Measurements from ENCODE around the gene DIP2A.

DIP2A gene

GRCh38 chr21:46480466-46480865 lies 21.8 kb downstream of the DIP2A start:
- no peak overlapping the region for H3K23ac ChIP-seq (ENCODE audit: low read length)
- peak overlapping the region; percentile 20 for H3K4me3 ChIP-seq (ENCODE audit: low read depth, low read length)
- no peak overlapping the region for H3K27ac ChIP-seq (ENCODE audit: low read depth, low read length)
- H3K18ac ChIP-seq (ENCODE audit: low read length), result no peak overlapping the region
- H3K4ac ChIP-seq (ENCODE audit: low read depth, low read length), result no peak overlapping the region
- DNase-seq, result no peak
- no CpG with 5 or more reads among the region's 5 CpGs for WGBS (ENCODE audit: extremely low coverage, insufficient coverage, insufficient read length)
- no peak overlapping the region for H4K8ac ChIP-seq (ENCODE audit: low read depth, low read length)
- H3K9me3 ChIP-seq (ENCODE audit: insufficient read depth, low read depth, low read length), result no peaks in the 10 kb centered on the region
- no peak overlapping the region for H3K4me2 ChIP-seq (ENCODE audit: low read length)
- no peak overlapping the region for H3K14ac ChIP-seq (ENCODE audit: low read length)
- H3K79me1 ChIP-seq (ENCODE audit: low read length), result no peaks in the 10 kb centered on the region
- H2AK5ac ChIP-seq (ENCODE audit: low read length), result no peak overlapping the region
- H4K91ac ChIP-seq (ENCODE audit: low read depth, low read length), result no peak overlapping the region
- H3K79me2 ChIP-seq (ENCODE audit: control insufficient read depth, insufficient read depth, low read length, poor library complexity), result no peaks in the 10 kb centered on the region
- H2AFZ ChIP-seq (ENCODE audit: insufficient read depth, low read length, poor library complexity), result no peak overlapping the region
- no peak overlapping the region for H2BK5ac ChIP-seq (ENCODE audit: low read depth, low read length, poor library complexity)
- H3K27me3 ChIP-seq (ENCODE audit: insufficient read depth, low read length), result no peaks in the 10 kb centered on the region
- H3K9ac ChIP-seq (ENCODE audit: low read length), result no peak overlapping the region
- no peak overlapping the region for H2BK12ac ChIP-seq (ENCODE audit: low read length)
- H3K36me3 ChIP-seq (ENCODE audit: control insufficient read depth in 1 of 2, insufficient read depth in 2 of 2, low read length in 2 of 2), result peaks cover 10 to 13% of the 10 kb centered on the region in 2 experiments
- no peak overlapping the region for H4K12ac ChIP-seq (ENCODE audit: low read depth, low read length)
- H3K4me1 ChIP-seq (ENCODE audit: control insufficient read depth in 1 of 2, insufficient read depth in 2 of 2, low read length in 2 of 2), result no peaks in the 10 kb centered on the region
- H2BK120ac ChIP-seq (ENCODE audit: insufficient read depth, low read length, poor library complexity), result no peak overlapping the region

DNA sequence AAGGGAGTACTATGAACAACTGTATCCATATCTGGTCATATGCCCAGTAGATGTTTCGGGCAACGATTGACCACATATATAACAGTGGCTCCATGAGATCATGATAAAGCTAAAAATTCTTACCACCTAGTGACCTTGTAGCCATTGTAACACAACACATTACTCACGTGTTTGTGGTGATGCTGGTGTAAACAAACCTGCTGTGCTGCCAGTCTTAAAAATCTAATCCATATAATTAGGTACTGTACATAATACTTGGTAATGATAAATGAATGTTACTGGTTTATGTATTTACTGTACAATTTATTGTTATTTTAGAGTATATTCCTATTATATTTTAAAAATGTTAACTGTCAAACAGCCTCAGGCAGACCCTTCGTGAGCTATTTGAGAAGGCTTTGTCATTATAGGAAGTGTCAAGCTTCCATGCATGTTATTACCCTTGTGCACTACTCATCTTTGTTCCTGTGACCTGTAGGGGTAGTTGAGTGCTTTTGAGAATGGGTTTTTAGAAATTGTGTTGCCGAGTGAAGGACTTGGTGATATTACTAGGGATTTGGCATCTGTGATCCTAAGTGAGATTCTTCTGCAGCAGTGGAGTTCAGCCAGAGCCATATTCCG lies 23.6 kb downstream of the DIP2A start:
- Histone ChIP-seq H3K79me1 (ENCODE audit: low read length) (no peaks in the 10 kb centered on the region), H3K4me2 (ENCODE audit: low read length) (no peak overlapping the region), H3K9ac (ENCODE audit: low read length) (no peak overlapping the region), H2BK12ac (ENCODE audit: low read length) (no peak overlapping the region), H3K4ac (ENCODE audit: low read depth, low read length) (no peak overlapping the region), H3K27me3 (ENCODE audit: insufficient read depth, low read length) (no peaks in the 10 kb centered on the region), H2AK5ac (ENCODE audit: low read length) (no peak overlapping the region), H3K79me2 (ENCODE audit: control insufficient read depth, insufficient read depth, low read length, poor library complexity) (no peaks in the 10 kb centered on the region), H4K91ac (ENCODE audit: low read depth, low read length) (no peak overlapping the region), H2AFZ (ENCODE audit: insufficient read depth, low read length, poor library complexity) (no peak overlapping the region), H3K23ac (ENCODE audit: low read length) (no peak overlapping the region), H2BK120ac (ENCODE audit: insufficient read depth, low read length, poor library complexity) (no peak overlapping the region), H3K18ac (ENCODE audit: low read length) (no peak overlapping the region), H3K4me3 (ENCODE audit: low read depth, low read length) (no peak overlapping the region), H2BK5ac (ENCODE audit: low read depth, low read length, poor library complexity) (no peak overlapping the region), H3K14ac (ENCODE audit: low read length) (no peak overlapping the region), H3K4me1 (ENCODE audit: control insufficient read depth in 1 of 2, insufficient read depth in 2 of 2, low read length in 2 of 2) (no peaks in the 10 kb centered on the region), H3K27ac (ENCODE audit: low read depth, low read length) (no peak overlapping the region), H4K8ac (ENCODE audit: low read depth, low read length) (no peak overlapping the region), H4K12ac (ENCODE audit: low read depth, low read length) (no peak overlapping the region), H3K36me3 (ENCODE audit: control insufficient read depth in 1 of 2, insufficient read depth in 2 of 2, low read length in 2 of 2) (peaks cover 11% of the 10 kb centered on the region in 2 experiments), H3K9me3 (ENCODE audit: insufficient read depth, low read depth, low read length) (no peaks in the 10 kb centered on the region)
- DNase-seq, result peak; percentile 38 to 77
- WGBS (ENCODE audit: extremely low coverage, insufficient coverage, insufficient read length), result no CpG with 5 or more reads among the region's 6 CpGs

GRCh38 chr21:46482846-46483231 lies 24.1 kb downstream of the DIP2A start:
- no CpG with 5 or more reads among the region's 2 CpGs for WGBS (ENCODE audit: extremely low coverage, insufficient coverage, insufficient read length)
- no peak overlapping the region for H3K4me3 ChIP-seq (ENCODE audit: low read depth, low read length)

DNA sequence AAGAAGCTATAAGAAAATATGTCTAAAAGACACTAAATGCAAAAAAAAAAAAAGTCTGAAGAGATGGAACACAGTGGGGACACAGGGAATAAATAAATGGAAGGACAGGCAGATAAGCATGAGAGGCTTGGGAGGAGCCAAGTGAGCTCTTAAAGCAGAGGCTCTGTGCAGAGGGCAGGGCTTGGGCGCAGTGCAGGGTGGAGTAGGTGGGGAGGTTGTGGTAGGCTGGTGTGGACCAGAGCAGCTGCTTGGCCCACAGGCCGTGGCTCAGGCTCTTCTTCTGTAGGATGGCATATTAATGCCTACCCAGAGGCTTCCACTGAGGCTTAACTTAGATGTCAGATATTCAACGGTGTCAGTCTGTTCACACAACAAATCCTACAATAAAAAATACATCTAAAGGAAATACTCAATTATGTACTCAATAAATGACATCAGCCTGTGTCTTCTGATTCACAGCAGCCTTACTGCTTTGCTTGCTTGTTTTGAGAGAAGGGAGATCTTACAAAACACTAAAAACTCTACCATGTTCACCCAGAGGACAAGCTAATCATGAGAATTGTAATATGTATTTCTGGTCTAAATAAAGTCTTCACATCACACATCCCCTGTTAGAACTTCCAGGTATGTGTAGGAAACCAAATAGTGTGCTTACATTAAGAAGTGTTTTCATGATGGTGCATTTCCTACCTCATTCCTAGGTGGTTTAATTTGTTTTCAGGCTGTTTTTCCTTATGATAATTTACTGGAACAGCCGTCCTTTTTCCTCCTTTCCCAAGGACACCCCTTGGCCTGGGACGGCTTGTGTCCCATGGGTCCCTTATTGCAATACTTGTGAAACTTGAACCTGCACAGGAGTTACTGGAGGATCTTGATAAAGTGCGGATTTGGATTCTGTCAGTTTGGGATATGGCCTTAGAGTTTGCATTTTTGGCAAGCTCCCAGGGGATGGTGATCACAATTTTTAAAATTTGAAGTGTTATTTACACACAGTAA lies 24.9 kb downstream of the DIP2A start:
- DNase-seq, result no peak
- no peaks in the 10 kb centered on the region for H3K27me3 ChIP-seq (ENCODE audit: insufficient read depth, low read length)
- no peak overlapping the region for H4K8ac ChIP-seq (ENCODE audit: low read depth, low read length)
- H2BK120ac ChIP-seq (ENCODE audit: insufficient read depth, low read length, poor library complexity), result no peak overlapping the region
- H2AK5ac ChIP-seq (ENCODE audit: low read length), result no peak overlapping the region
- no peak overlapping the region for H4K91ac ChIP-seq (ENCODE audit: low read depth, low read length)
- H3K4me1 ChIP-seq (ENCODE audit: control insufficient read depth in 1 of 2, insufficient read depth in 2 of 2, low read length in 2 of 2), result no peaks in the 10 kb centered on the region
- no peak overlapping the region for H3K9ac ChIP-seq (ENCODE audit: low read length)
- no peak overlapping the region for H4K12ac ChIP-seq (ENCODE audit: low read depth, low read length)
- peaks cover 11% of the 10 kb centered on the region in 2 experiments for H3K36me3 ChIP-seq (ENCODE audit: control insufficient read depth in 1 of 2, insufficient read depth in 2 of 2, low read length in 2 of 2)
- no peak overlapping the region for H3K14ac ChIP-seq (ENCODE audit: low read length)
- no peak overlapping the region for H3K27ac ChIP-seq (ENCODE audit: low read depth, low read length)
- no peak overlapping the region for H3K4me3 ChIP-seq (ENCODE audit: low read depth, low read length)
- H3K79me1 ChIP-seq (ENCODE audit: low read length), result no peaks in the 10 kb centered on the region
- H3K79me2 ChIP-seq (ENCODE audit: control insufficient read depth, insufficient read depth, low read length, poor library complexity), result no peaks in the 10 kb centered on the region
- H2BK5ac ChIP-seq (ENCODE audit: low read depth, low read length, poor library complexity), result no peak overlapping the region
- H2AFZ ChIP-seq (ENCODE audit: insufficient read depth, low read length, poor library complexity), result no peak overlapping the region
- no peak overlapping the region for H3K4ac ChIP-seq (ENCODE audit: low read depth, low read length)
- H3K23ac ChIP-seq (ENCODE audit: low read length), result no peak overlapping the region
- no peaks in the 10 kb centered on the region for H3K9me3 ChIP-seq (ENCODE audit: insufficient read depth, low read depth, low read length)
- no CpG with 5 or more reads among the region's 6 CpGs for WGBS (ENCODE audit: extremely low coverage, insufficient coverage, insufficient read length)
- no peak overlapping the region for H3K4me2 ChIP-seq (ENCODE audit: low read length)
- no peak overlapping the region for H3K18ac ChIP-seq (ENCODE audit: low read length)
- no peak overlapping the region for H2BK12ac ChIP-seq (ENCODE audit: low read length)

More at GRCh38 chr21:46482846-46483231, 24.1 kb downstream of the DIP2A start:
- no peak overlapping the region for H3K18ac ChIP-seq (ENCODE audit: low read length)
- H3K27ac ChIP-seq (ENCODE audit: low read depth, low read length), result no peak overlapping the region
- no peaks in the 10 kb centered on the region for H3K4me1 ChIP-seq (ENCODE audit: control insufficient read depth in 1 of 2, insufficient read depth in 2 of 2, low read length in 2 of 2)
- no peaks in the 10 kb centered on the region for H3K27me3 ChIP-seq (ENCODE audit: insufficient read depth, low read length)
- H3K9ac ChIP-seq (ENCODE audit: low read length), result no peak overlapping the region
- no peak overlapping the region for H2AFZ ChIP-seq (ENCODE audit: insufficient read depth, low read length, poor library complexity)
- H2AK5ac ChIP-seq (ENCODE audit: low read length), result no peak overlapping the region
- H3K4me2 ChIP-seq (ENCODE audit: low read length), result no peak overlapping the region
- no peak overlapping the region for H2BK5ac ChIP-seq (ENCODE audit: low read depth, low read length, poor library complexity)
- no peak for DNase-seq
- H4K12ac ChIP-seq (ENCODE audit: low read depth, low read length), result no peak overlapping the region
- peaks cover 11% of the 10 kb centered on the region in 2 experiments for H3K36me3 ChIP-seq (ENCODE audit: control insufficient read depth in 1 of 2, insufficient read depth in 2 of 2, low read length in 2 of 2)
- no peak overlapping the region for H4K91ac ChIP-seq (ENCODE audit: low read depth, low read length)
- no peak overlapping the region for H2BK12ac ChIP-seq (ENCODE audit: low read length)
- H3K9me3 ChIP-seq (ENCODE audit: insufficient read depth, low read depth, low read length), result no peaks in the 10 kb centered on the region
- no peak overlapping the region for H3K23ac ChIP-seq (ENCODE audit: low read length)
- H3K4ac ChIP-seq (ENCODE audit: low read depth, low read length), result no peak overlapping the region
- no peaks in the 10 kb centered on the region for H3K79me2 ChIP-seq (ENCODE audit: control insufficient read depth, insufficient read depth, low read length, poor library complexity)
- no peaks in the 10 kb centered on the region for H3K79me1 ChIP-seq (ENCODE audit: low read length)
- no peak overlapping the region for H3K14ac ChIP-seq (ENCODE audit: low read length)
- no peak overlapping the region for H4K8ac ChIP-seq (ENCODE audit: low read depth, low read length)
- no peak overlapping the region for H2BK120ac ChIP-seq (ENCODE audit: insufficient read depth, low read length, poor library complexity)

All from trophoblast cell (in vitro differentiated cells and primary cell).